Adrenal gland (tissue), 12 donors: ENCODE data around the gene CRYBG2. TPM values are rescaled to one million over a fixed set of nuclear protein-coding genes. Genes with fewer than 3 reads are reported as not detected.

Source experiments
- DNase-seq, 7 donors: peaks; one replicate each; pipeline ENCODE4 v3.0.0-alpha.2; 2019 to 2020
- H3K27ac ChIP-seq, 5 donors: fragments of 200-600 bp; sonication (generic) in 4 of 5; 1 replicate in 3 of 5; 2 replicates in 2 of 5; pipeline versions ENCODE4 v1.5.1 to v1.8.0; 2016 to 2020; ENCODE audit warnings: mild to moderate bottlenecking in 1 of 5
- H3K27me3 ChIP-seq: fragments of 200-600 bp; 2 replicates; pipeline ENCODE4 v1.8.0; 2021
- H3K36me3 ChIP-seq, 2 donors: fragments of 200-600 bp; replicated peaks in 1 of 2; 1 replicate in 1 of 2; 2 replicates in 1 of 2; pipeline versions ENCODE4 v1.5.1 to v1.8.0; 2018 to 2022
- H3K4me1 ChIP-seq, 2 donors: fragments of 200-600 bp; replicated peaks in 1 of 2; 1 replicate in 1 of 2; 2 replicates in 1 of 2; pipeline versions ENCODE4 v1.5.1 to v1.8.0; 2018 to 2021
- H3K4me3 ChIP-seq, 4 donors: fragments of 200-600 bp; sonication (generic) in 3 of 4; one replicate each; pipeline ENCODE4 v1.5.1; 2016 to 2018
- H3K9me3 ChIP-seq, 3 donors: fragments of 200-600 bp; sonication (generic) in 1 of 3; replicated peaks in 1 of 3; 1 replicate in 2 of 3; 2 replicates in 1 of 3; pipeline versions ENCODE4 v1.5.1 to v1.8.0; 2016 to 2021
- CTCF ChIP-seq, 6 experiments: fragments of 450-650 bp in 4 of 6; fragments of 200-600 bp in 2 of 6; sonication (generic) in 1 of 6; IDR thresholded peaks; 1 replicate in 5 of 6; 2 replicates in 1 of 6; pipeline versions ENCODE4 v1.5.1 to v1.8.0; 2016 to 2021; ENCODE audit warnings: antibody characterized with exemption in 6 of 6, mild to moderate bottlenecking in 2 of 6, moderate library complexity in 1 of 6
- POLR2A ChIP-seq, 2 donors: fragments of 450-650 bp; IDR thresholded peaks; one replicate each; pipeline ENCODE4 v1.6.1; 2017; ENCODE audit warnings: antibody characterized with exemption in 2 of 2, mild to moderate bottlenecking in 2 of 2, moderate library complexity in 1 of 2
- WGBS, 4 donors: extraction: QIAGEN DNeasy Blood & Tissue Kit in 2 of 4; methylation state at CpG; one replicate each; pipeline versions ENCODE4 v1.1.5 to v1.1.7; 2013 to 2017; 5-methylcytosine and 5-hydroxymethylcytosine counted together
- intact Hi-C, 2 donors: fragments of 100-400 bp; cut with DNase I; formaldehyde crosslinking; loops; one replicate each; pipeline versions ENCODE4 v1.14.1 to v1.15.0; 2022 to 2023
- polyA plus RNA-seq, 3 donors: library from polyadenylated mRNA; stranded (reverse); fragments of 200-250 nt in 2 of 3; fragments of 350-450 nt in 1 of 3; fragmentation: Illumina TruSeq in 1 of 3; extraction: RNeasy Lipid Tissue Mini Kit (QIAGEN cat#74804) in 1 of 3; gene quantifications; one replicate each; pipeline ENCODE4 v1.2.3, GENCODE V29; 2013 to 2014
- total RNA-seq, 9 donors: library from RNA; depleted of rRNA in 4 of 9; stranded (reverse); fragments of >200 nt in 4 of 9; fragments of 120-200 nt in 1 of 9; fragmentation: NEBNext Ultra II Directional in 1 of 9; extraction: Animal tissue kit (Norgen Biotek cat#: 25700) in 1 of 9; gene quantifications; one replicate each; pipeline versions ENCODE4 v1.1.0 to v1.2.4, GENCODE V29; 2013 to 2023
- donor health status: healthy with polysubstance abuse.
- donor health status: Bipolar disorder and iron deficiency.
- donor health status: DM: yes; HTN: yes; CAD: no.
- donor health status: DM: no; HTN: no; CAD: no.
- donor health status: DM: no; HTN: no; CAD: no.
- donor health status: DM: yes; HTN: yes; CAD: no.

The CRYBG2 gene
- total and polyA plus RNA-seq, 12 donors = 0.17 to 0.48 (median 0.20) TPM; not detected in 9

- no peak for TF ChIP-seq CTCF (IDR thresholded peaks at IDR 0.05)
- TF ChIP-seq POLR2A (IDR thresholded peaks at IDR 0.05) = no peak
- H3K4me1 ChIP-seq = no peaks in the 10 kb centered on the region
- DNase-seq = no peak
- no peaks in the 10 kb centered on the region for H3K9me3 ChIP-seq
- H3K27me3 ChIP-seq = no peaks in the 10 kb centered on the region
- no peak overlapping the region for H3K27ac ChIP-seq
- intact Hi-C loops = no loop called here
- no peak overlapping the region for H3K4me3 ChIP-seq
- H3K36me3 ChIP-seq = no peaks in the 10 kb centered on the region
- 71 to 90% (median 80%) methylated on average over 8 of the region's 8 CpGs for WGBS, 4 donors
Observed at GRCh38 chr1:26327956-26328362, 26.0 kb downstream of the CRYBG2 start.

- H3K27me3 ChIP-seq = no peaks in the 10 kb centered on the region
- H3K36me3 ChIP-seq = no peaks in the 10 kb centered on the region
- H3K9me3 ChIP-seq = no peaks in the 10 kb centered on the region
- H3K4me1 ChIP-seq = no peaks in the 10 kb centered on the region
- 46 to 79% (median 61%) methylated on average over 3 of the region's 3 CpGs for WGBS, 4 donors
- intact Hi-C loops = loop anchor here (5.0 kb wide), 2 partner anchors 42 to 157 kb away; partner anchors contain the start of genes C1orf232 (in 1 of the 2), SH3BGRL3 (in 1 of the 2) and ZNF593 (in 1 of the 2)
- no peak overlapping the region for H3K27ac ChIP-seq
- H3K4me3 ChIP-seq = no peak overlapping the region
- no peak for DNase-seq
- no peak for TF ChIP-seq POLR2A (IDR thresholded peaks at IDR 0.05)
- no peak for TF ChIP-seq CTCF (IDR thresholded peaks at IDR 0.05)
Observed at GRCh38 chr1:26324550-26324949, 29.4 kb downstream of the CRYBG2 start.

- no peaks in the 10 kb centered on the region for H3K36me3 ChIP-seq
- H3K4me1 ChIP-seq = no peaks in the 10 kb centered on the region
- H3K27me3 ChIP-seq = no peaks in the 10 kb centered on the region
- H3K27ac ChIP-seq = no peak overlapping the region
- H3K9me3 ChIP-seq = no peaks in the 10 kb centered on the region
- 87 to 93% (median 88%) methylated on average over 2 of the region's 2 CpGs for WGBS, 4 donors
- no peak for TF ChIP-seq CTCF (IDR thresholded peaks at IDR 0.05)
- no peak for TF ChIP-seq POLR2A (IDR thresholded peaks at IDR 0.05)
- H3K4me3 ChIP-seq = no peak overlapping the region
- intact Hi-C loops = loop anchor here (5.0 kb wide), 2 partner anchors 41 to 156 kb away; partner anchors contain the start of genes C1orf232 (in 1 of the 2), SH3BGRL3 (in 1 of the 2) and ZNF593 (in 1 of the 2)
- DNase-seq = no peak
Observed at GRCh38 chr1:26323382-26323781, 30.5 kb downstream of the CRYBG2 start.

- intact Hi-C loops = loop anchor here (5.0 kb wide), 2 partner anchors 40 to 155 kb away; partner anchors contain the start of genes C1orf232 (in 1 of the 2), SH3BGRL3 (in 1 of the 2) and ZNF593 (in 1 of the 2)
- Histone ChIP-seq H3K9me3 (no peaks in the 10 kb centered on the region), H3K36me3 (no peaks in the 10 kb centered on the region), H3K27ac (no peak overlapping the region), H3K4me1 (no peaks in the 10 kb centered on the region), H3K4me3 (no peak overlapping the region), H3K27me3 (no peaks in the 10 kb centered on the region)
- TF ChIP-seq CTCF (IDR thresholded peaks at IDR 0.05) = no peak
- no peak for TF ChIP-seq POLR2A (IDR thresholded peaks at IDR 0.05)
- no peak for DNase-seq
- WGBS, 4 donors = 41 to 98% (median 60%) methylated on average over 6 to 10 of the region's 10 CpGs
Observed at GRCh38 chr1:26322042-26322331, 31.9 kb downstream of the CRYBG2 start.
